Right ventricle myocardium inferior (tissue), 1 donor: ENCODE results near the gene TRIM71. TPM values are rescaled to one million over a fixed set of nuclear protein-coding genes. Genes with fewer than 3 reads are reported as not detected.
"Not testable (repeated sequence)": the region's sequence is repeated elsewhere in the genome, so short reads cannot be mapped to it uniquely, and the experiment has no call there.

ENCODE experiments used
- ATAC-seq: fragments of 200-7000 bp; cut with Tn5 transposase; one replicate; pipeline ENCODE4 v1.9.1; 2020; ENCODE audit warnings: mild to moderate bottlenecking, moderate library complexity
- DNase-seq: peaks from one replicate; pipeline ENCODE4 v3.0.0; 2021; ENCODE audit errors: missing footprints
- intact Hi-C: fragments of 100-400 bp; cut with DNase I; formaldehyde crosslinking; loops from one replicate; pipeline ENCODE4 v1.11.0; 2022
- total RNA-seq: library from RNA; stranded (reverse); fragmentation: NEBNext Ultra II Directional; extraction: Animal tissue kit (Norgen Biotek cat#: 25700); gene quantifications from one replicate; pipeline ENCODE4 v1.2.1, GENCODE V29; 2021
- donor health status: DM: no; HTN: yes; CAD: no; lungs with severe emphysema.

Gene TRIM71
- total RNA-seq, 1 donor from 2014 or later: not detected

DNA sequence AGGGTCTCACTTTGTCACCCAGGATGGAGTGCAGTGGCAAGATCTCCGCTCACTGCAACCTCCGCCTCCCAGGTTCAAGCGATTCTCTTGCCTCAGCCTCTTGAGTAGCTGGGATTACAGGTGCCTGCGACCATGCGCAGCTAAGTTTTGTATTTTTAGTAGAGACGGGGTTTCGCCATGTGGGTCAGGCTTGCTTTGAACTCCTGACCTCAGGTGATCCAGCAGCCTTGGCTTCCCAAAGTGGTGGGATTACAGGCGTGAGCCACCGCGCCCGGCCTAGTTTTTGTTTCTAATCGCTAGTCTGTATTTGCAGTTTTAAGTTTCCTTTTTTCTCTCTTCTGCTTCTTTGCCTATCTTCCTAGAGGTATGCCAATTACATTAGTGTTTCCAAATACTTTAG is 127.8 kb downstream of the TRIM71 start:
- not testable (repeated sequence) for DNase-seq, ATAC-seq
- intact Hi-C loops: loop anchor here (5.0 kb wide), 2 partner anchors 127 to 427 kb away; no protein-coding TSS in a partner anchor

GRCh38 chr3:32946973-32947788 is 129.4 kb downstream of the TRIM71 start:
- intact Hi-C loops: loop anchor here (5.0 kb wide), 2 partner anchors 125 to 425 kb away; no protein-coding TSS in a partner anchor
- DNase-seq (no peak), ATAC-seq (peak; percentile 16)

Other genes with a start within 250 kb of the TRIM71 start
- 53.6 TPM for gene DYNC1LI1, start 247.1 kb upstream of the TRIM71 start, total RNA-seq
- 17.9 TPM for gene CNOT10, start 132.8 kb upstream of the TRIM71 start, total RNA-seq
- gene CCR4, start 133.6 kb downstream of the TRIM71 start, total RNA-seq: 0.08 TPM